Measurements from ENCODE around the gene FAM222B.

DNA sequence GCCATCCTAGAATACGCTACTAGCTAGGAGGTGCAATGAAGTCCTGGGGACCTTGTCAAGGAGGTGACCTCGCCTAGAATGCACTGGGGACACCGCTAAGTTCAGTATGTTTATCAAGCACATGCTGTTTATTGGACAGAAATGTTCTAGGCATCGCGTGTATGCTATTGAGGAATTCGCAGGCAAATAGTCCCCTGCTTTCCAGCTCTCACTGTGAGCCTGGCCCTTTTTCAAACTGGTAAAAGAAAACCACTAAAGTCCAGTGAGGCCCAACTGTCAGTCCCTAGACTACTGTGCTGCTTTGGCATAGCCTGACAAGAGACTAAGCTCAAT lies 1.2 kb upstream of the FAM222B start:
- TF ChIP-seq POLR2AphosphoS5 (IDR thresholded peaks at IDR 0.05; ENCODE audit: borderline replicate concordance, low read depth, low read length) (no peak), EZH2 (IDR thresholded peaks at IDR 0.05) (no peak), FOXP2 (optimal IDR thresholded peaks at IDR 0.05; ENCODE audit: control extremely low read depth, extremely low read length, insufficient read depth) (no peak)
